Right forelimb (tissue), 1 donor: Measurements from ENCODE around the gene POMT1.
"Not testable (repeated sequence)": the region's sequence is repeated elsewhere in the genome, so short reads cannot be mapped to it uniquely, and the experiment has no call there.

Source experiments
- DNase-seq: peaks from one replicate; pipeline ENCODE4 v3.0.0-alpha.2; 2018

Gene POMT1

GRCh38 chr9:131502781-131503625 lies at the start of gene POMT1:
Gene POMT1, plus strand, starts transcription at chr9:131502918. Its CDS starts 1,301 bp downstream, at chr9:131504219.
- DNase-seq: peak; percentile 92

GRCh38 chr9:131454028-131454427 lies 48.7 kb upstream of the POMT1 start:
- no peak for DNase-seq

DNA sequence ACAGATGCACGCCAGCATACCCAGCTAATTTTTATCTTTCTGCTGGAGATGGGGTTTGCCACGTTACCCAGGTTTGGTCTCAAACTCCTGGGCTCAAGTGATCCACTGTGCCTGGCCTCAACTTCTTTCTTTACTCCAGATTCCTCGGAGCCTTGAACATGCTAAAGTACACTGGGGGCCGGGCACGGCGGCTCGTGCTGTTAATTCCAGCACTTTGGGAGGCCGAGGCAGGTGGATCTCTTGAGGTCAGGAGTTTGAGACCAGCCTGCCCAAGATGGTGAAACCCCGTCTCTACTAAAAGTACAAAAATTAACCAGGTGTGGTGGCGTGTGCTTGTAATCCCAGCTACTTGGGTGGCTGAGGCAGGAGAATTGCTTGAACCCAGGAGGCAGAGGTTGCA lies 47.1 kb upstream of the POMT1 start:
- not testable (repeated sequence) for DNase-seq

DNA sequence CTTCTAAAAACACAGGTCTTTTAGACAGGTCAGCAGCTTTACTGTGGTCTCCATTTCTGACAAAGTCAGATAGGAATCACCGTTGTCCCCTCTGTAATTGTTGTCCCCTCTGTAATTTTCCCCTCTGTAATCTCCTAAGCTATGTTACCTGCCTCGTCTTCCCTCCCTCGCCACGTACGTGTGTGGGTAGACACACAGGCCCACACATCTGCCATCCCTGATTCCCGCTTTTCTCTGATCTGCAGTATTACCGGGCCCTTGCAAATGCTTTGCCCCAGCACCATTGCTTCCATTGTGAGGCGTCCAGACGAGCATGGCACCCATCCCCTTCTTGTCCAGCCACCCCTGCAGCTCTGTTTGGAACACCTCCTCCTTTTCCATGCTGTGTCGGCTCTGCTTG lies 45.0 kb upstream of the POMT1 start:
- DNase-seq: no peak

- DNase-seq: no peak
These were observed 43.7 kb upstream of the POMT1 start for GRCh38 chr9:131459056-131459455.

- no peak for DNase-seq
These were observed 41.6 kb upstream of the POMT1 start for GRCh38 chr9:131461166-131461565.

DNA sequence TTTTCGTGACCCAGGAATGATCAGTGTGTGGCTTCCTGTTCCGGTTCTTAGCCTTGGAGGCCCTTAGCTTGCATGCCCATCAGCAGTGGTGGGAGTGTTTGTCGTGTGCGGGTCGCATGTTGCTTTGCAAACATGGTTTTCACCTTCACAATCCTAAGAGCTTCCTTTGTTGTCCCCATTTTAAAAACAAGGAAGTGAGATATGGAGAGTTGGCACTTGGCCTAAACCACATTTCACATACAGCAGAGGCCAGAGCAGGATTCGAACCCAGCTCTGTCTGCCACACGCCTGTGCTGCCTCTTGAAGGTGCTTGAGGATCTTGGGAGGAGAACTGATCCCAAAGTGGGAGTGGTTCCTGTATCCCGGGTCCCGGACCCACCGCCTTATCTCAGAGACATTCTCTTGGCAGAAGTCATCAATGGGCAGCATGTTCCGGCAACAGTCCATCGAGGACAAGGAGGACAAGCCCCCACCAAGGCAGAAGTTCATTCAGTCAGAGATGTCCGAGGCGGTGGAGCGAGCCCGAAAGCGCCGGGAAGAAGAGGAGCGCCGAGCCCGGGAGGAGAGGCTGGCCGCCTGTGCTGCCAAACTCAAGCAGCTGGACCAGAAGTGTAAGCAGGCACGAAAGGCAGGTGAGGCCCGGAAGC lies 38.2 kb upstream of the POMT1 start:
- DNase-seq: no peak

- DNase-seq: no peak
These were observed 37.3 kb upstream of the POMT1 start for GRCh38 chr9:131465401-131465800.

GRCh38 chr9:131467214-131467935 lies 35.3 kb upstream of the POMT1 start:
- no peak for DNase-seq

- no peak for DNase-seq
These were observed 34.7 kb upstream of the POMT1 start for GRCh38 chr9:131468031-131468430.

DNA sequence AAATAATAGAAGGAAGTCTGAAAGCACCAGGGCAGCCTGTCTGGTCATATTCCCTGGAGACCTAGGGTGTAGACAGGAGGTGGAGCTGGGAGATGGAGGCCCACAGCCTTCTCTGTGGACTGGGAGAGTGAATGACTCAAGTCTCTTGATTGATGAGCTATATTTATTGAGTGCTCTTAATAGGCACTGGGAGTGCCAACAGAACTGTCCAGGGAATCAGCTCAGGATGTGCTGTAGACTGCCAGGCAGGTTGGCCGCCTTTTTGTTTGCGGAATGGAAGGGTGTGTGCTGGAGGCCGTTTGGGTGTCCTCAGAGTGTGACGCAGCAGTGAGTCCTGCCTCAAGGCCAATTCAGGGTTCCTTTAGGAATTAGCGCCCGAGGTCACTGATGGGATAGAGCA lies 33.4 kb upstream of the POMT1 start:
- no peak for DNase-seq

DNA sequence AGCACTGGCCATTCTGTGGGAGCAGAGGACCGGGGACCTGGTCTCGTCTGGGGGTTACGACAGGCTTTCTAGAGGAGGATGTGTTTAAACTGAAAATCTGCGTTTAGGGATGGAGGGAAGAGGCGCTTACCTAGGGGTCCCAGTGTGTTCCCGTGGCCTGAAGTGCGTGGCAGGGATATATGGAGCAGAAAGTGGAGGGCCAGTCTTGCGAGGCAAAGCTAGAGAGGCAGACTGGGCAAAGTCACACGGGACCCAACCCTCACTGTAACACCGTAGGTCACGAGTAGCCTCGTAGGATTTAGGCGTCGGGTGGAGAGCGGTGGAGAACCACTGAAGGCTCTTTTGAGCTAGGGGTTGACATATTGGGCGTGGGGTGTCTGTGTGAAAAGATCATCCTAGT lies 32.8 kb upstream of the POMT1 start:
- DNase-seq: no peak

DNA sequence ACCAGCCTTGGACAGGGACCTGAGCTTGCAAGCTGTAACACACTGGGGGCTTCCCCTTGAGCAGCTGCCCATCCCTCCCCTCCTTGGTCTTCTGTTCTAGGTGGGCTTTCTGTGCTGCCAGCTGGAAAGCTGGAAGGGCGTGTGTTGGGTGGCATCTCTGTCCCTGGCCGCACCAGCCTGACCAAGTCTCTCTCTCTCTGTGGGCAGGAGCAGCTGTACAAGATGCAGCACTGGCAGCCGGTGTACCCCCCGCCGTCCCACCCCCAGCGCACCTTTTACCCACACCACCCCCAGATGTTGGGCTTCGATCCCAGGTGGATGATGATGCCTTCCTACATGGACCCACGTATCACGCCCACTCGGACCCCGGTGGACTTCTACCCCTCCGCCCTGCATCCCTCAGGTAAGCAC lies 32.1 kb upstream of the POMT1 start:
- no peak for DNase-seq

GRCh38 chr9:131472085-131472484 lies 30.6 kb upstream of the POMT1 start:
- not testable (repeated sequence) for DNase-seq

GRCh38 chr9:131473198-131473885 lies 29.4 kb upstream of the POMT1 start:
- DNase-seq: peak; percentile 13

GRCh38 chr9:131473891-131474290 lies 28.8 kb upstream of the POMT1 start:
- no peak for DNase-seq

DNA sequence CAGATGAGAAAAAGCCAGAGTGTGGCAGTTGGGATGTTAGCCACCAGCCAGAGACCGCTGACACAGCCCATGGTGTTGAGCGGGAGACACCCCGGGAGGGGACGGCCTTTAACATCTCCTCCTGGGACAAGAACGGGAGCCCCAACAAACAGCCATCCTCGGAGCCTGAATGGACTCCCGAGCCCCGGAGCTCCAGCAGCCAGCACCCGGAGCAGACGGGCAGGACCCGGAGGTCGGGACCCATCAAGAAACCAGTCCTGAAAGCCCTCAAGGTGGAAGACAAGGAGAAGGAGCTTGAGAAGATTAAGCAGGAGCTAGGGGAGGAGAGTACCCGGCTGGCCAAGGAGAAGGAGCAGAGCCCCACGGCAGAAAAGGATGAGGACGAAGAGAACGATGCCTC lies 28.0 kb upstream of the POMT1 start:
- peak; percentile 23 for DNase-seq

- peak; percentile 24 for DNase-seq
These were observed 27.4 kb upstream of the POMT1 start for GRCh38 chr9:131475111-131475955.

DNA sequence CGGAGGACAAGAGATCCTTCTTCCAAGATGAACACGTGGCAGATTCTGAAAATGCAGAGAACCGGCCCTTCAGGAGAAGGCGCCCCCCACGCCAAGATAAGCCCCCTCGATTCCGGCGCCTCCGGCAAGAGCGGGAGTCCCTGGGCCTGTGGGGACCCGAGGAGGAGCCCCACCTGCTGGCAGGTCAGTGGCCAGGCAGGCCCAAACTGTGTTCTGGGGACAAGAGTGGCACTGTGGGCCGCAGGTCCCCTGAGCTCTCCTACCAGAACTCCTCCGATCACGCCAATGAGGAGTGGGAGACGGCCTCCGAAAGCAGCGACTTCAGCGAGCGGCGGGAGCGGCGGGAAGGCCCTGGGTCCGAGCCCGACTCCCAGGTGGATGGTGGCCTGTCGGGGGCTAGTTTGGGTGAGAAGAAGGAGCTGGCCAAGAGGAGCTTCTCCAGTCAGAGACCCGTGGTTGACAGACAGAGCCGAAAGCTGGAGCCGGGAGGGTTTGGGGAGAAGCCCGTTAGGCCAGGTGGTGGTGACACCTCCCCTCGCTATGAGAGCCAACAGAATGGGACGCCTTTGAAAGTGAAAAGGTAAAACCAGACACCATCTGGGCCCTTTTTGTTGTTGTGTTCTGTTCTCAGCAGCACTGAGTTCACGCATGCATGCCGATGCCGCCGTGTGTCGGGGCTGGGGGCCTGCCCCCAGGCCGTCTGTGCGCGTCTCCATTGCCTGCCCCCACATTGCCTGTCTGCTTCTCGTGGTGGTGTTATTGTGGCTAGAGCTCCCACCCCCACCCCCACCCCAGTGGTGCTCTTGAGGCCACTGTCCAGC lies 26.6 kb upstream of the POMT1 start:
- DNase-seq: peak; percentile 39

GRCh38 chr9:131476777-131477345 lies 25.9 kb upstream of the POMT1 start:
- DNase-seq: no peak

GRCh38 chr9:131477367-131477766 lies 25.4 kb upstream of the POMT1 start:
- no peak for DNase-seq
